Hepatic stellate cell (primary cell): Measurements from ENCODE around the gene BACH2.
A peak's percentile ranks its signal among the peaks of the same experiment; 100 is the strongest.
"Not testable (repeated sequence)": the region's sequence is repeated elsewhere in the genome, so short reads cannot be mapped to it uniquely, and the experiment has no call there.

Experiments
- DNase-seq: peaks from one replicate; pipeline ENCODE4 v3.0.0; 2011; ENCODE audit warnings: low spot score

Gene BACH2

DNA sequence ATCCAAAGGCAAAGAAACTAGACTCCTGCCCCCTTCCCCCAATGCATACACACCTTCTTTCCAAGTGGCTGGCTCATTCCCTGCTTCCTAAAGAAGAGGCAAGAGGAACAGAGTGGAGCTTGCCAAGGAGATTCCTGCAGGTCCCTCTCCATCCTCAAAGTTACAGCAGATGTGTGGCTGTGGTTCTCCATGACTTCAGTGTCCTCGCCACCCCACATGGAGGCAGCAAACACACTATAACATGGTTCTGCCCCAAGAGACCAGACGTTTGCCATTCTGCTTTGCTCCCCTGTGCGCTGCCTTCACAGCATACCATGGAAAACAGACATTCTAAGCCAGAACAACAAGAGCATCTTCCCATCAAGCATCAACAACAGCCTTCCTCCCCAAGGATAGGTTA, 84.4 kb downstream of the BACH2 start:
- DNase-seq = no peak

- no peak for DNase-seq
Observed at GRCh38 chr6:90209527-90209926, 87.1 kb downstream of the BACH2 start.

GRCh38 chr6:90208690-90209089, 88.0 kb downstream of the BACH2 start:
- not testable (repeated sequence) for DNase-seq

DNA sequence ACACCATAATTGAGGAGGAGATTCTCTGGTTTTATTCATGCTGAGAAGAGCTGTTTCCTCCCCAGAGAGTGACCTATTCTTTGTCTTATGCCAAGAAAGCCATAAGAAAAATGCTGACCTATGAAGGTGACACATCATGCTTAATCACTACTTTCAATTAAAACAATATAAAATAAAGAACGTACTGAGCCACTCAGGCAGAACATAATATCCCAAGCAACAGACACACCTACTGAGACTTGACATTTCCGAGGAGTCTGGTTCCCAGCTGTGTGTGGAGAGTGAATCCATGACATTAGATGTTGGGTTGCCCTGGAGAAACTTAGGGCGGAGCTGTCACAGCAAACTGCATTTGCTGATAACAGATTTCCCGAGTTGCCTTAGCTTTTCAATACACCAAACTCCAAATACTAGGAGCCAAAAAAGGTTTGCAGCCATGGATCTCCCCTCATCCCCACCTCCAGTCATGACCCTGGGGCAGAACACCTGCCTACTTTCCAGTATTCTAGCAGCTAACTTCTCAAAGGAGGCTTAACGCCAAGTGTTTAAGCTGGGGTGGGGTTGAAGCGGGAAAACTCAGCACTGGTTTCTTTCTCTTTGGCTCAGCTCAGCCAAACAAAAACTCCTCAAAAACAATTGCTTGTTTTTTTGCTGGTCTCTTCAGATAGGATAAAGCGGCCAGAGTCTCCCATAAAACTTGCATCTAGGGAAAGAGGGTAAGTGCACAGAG, 92.2 kb downstream of the BACH2 start:
- DNase-seq = no peak

- no peak for DNase-seq
Observed at GRCh38 chr6:90203672-90204071, 93.0 kb downstream of the BACH2 start.

DNA sequence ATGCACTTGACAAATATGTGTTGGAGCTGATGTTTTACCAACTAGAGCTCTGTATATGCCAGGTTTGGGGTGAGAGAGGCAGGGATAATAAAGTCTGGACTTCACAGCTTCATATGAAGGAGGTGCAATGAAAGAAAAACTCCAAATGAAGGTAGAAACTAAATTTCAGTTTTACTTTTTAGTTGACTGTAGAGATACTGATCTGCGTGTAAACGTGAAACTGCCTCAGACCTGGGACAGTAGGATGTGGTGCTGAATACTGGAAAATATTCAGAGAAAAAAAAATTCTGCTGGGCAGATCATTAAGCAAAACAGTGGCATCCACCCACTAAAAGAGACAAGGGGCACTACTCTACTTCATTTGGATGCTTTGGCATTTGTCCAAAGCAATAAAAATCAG, 94.5 kb downstream of the BACH2 start:
- no peak for DNase-seq

GRCh38 chr6:90199900-90200299, 96.7 kb downstream of the BACH2 start:
- DNase-seq = no peak

DNA sequence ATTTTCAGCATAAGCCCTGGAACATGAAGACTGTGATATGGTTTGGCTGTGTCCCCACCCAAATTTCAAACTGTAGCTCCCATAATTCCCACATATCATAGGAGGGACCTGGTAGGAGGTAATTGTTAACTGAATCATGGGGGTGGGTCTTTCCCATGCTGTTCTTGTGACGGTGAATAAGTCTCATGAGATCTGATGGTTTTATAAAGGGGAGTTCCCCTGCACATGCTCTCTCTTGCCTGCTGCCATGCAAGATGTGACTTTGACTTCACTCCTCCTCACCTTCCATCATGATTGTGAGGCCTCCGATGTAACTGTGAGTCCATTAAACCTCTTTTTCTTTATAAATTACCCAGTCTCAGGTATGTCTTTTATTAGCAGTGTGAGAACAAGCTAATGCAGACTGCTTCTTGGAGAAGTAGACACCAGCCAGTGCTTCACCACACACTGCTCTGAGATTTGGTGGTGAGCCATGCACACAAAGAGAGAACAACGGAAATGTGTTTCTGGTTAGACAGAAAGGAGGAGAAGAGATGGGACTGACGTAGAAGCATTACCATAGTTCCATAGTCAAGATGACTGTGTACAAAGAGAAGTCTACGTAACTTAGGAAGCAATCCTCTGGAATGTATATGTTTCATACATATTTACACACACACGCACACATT, 97.8 kb downstream of the BACH2 start:
- DNase-seq = no peak

DNA sequence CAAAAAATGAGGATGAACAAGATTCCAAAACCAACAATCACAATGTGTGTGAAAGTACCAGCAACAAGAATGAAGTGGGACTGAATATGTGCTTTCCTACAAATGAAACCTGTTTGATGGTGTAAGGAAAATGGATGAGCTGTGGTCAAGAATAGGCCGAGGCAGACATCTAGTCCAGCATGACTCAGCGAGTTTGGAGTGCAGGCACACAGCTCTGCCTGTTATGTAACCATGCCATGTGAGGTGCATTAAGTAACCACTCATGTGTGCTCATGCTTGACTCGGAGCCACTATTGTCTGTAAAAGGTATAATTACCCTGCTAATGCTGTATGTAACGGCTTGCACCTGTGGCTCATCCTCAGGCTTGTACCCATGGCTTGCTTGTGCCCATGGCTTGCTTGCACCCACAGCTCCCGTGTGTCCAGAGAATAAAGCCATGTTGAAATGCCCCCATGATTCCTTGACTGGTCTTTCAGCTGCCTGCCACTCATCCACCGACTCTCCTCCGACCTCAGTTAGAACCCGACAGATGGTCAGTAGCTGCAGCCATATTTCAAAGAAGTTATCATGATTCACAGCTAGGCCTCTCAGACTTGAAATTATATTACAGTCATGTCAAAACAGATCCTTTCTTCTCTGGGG, 98.7 kb downstream of the BACH2 start:
- DNase-seq = no peak

- DNase-seq = no peak
Observed at GRCh38 chr6:90195094-90195829, 101.4 kb downstream of the BACH2 start.

DNA sequence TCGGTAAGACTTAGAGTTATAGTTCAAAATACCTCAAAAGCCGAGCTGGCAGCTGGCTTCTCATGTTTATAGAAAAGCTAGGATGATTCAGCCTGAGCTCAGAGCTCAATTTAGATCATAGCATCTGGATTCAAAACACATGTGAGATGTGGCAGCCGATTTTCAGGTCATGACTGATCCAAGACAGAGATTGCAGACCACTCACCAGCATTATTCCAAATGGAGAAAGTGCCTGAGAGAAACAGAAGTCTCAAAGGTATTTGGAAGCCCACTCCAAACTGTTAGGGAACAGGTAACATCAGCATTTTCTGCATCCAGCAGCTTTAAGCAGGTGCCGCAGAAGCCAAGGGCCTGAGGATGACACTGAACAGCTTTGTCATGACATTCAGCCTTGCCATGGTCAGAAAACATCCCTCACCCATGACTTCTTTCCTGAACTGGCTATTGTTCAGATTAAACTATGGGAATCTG, 102.2 kb downstream of the BACH2 start:
- peak; percentile 21 for DNase-seq

GRCh38 chr6:90193359-90193758, 103.3 kb downstream of the BACH2 start:
- no peak for DNase-seq

DNA sequence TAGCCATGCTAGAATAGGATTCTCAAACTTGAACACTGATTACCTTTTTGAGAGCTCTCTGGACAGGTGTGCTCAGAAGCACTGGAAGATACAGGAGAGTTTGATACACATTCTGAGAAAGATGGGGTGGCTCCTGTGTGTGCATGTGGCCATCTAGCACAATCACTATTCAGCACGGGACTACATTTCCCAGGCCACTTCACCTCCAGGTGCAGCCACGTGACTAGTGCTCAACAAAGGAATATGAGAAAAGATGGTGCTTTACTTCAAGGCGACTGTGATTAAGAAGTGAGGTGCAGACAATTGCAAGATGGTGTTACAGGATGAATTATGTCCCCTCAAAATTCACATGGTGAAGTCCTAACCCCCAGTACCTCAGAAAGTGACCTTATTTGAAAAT, 103.8 kb downstream of the BACH2 start:
- DNase-seq = no peak

GRCh38 chr6:90190752-90191395, 105.8 kb downstream of the BACH2 start:
- no peak for DNase-seq

DNA sequence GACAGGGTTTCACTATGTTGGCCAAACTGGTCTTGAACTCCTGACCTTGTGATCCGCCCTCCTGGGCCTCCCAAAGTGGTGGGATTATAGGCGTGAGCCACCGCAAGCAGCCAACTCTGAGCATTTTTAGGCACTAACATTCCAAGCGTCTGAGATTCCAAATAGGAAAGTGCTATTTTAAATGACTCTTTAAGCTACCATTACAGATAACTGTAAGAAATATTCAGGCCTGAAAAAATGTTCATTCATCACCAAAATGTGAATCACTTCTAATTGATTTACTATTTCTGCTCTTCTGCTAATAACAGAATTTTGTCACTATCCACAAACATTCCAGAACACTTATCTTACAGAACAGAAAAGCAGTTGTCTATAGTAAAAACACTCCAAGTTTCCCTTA, 106.5 kb downstream of the BACH2 start:
- no peak for DNase-seq

DNA sequence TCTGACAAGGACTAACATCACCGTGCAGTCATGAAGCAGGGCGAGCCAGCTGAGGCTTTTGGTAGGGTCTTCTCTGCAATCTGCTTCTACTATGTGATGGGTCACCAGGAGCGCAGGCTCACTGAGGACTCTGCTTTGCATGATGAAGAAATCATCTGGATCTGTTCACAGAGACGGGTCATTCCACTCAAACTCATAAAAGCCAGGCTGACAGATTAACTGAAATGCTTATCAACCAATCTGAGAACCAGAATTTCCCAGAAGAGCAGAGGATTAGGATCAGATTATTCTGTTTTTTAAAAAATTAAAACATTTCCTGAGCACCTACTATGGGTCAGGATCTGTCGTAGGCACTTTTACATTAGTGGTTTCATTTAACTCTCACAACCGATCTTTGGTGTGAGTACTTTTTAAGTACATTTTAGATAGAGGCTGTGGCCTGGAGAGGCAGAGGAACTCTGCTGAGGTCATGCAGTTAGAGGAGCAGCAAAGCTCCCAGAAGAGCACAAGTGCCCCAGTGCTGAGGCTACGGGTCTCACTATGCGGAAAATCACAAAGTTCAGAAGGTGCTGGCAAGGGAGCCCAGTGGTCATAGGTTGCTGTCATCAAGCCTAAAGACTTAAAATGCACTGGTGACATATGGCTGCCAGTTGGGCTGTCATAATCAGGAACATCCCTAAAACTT, 109.1 kb downstream of the BACH2 start:
- no peak for DNase-seq

DNA sequence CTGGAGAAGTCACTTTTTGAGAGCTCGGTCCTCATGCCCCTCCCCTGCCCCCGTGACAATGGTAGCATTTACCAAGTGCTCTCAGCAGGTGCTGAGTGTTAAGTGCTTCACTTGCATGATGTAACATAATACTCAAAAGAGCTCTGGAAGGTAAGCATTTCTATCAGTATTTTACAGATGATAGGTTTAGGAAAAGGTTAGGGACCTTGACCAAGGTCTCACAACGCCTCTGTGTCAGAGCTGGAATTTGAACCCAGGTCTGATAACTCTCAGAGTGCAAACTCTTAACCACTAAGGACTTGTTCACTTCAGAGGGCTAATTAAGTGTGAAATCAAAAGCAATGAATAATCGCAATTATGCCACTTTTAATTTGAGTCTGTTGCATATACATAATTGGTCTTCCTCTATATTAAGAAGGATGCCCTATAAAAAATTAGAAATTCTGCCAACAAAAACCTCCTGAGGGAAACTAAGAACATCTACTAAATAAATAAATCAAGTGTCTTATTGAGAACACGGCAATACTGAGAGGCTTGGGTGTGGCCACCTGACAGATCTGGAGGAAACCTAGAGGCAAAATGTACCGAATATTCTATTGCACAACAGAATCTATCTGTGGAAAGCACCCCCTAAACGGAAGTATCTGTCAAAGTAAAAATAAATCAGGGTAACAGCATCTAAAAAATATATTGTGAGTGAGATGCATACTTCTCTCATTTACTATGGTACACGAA, 109.8 kb downstream of the BACH2 start:
- no peak for DNase-seq

GRCh38 chr6:90186026-90186425, 110.6 kb downstream of the BACH2 start:
- DNase-seq = no peak

GRCh38 chr6:90184334-90185298, 112.0 kb downstream of the BACH2 start:
- DNase-seq = no peak
